ENCODE results near the gene LRMDA.

LRMDA gene

DNA sequence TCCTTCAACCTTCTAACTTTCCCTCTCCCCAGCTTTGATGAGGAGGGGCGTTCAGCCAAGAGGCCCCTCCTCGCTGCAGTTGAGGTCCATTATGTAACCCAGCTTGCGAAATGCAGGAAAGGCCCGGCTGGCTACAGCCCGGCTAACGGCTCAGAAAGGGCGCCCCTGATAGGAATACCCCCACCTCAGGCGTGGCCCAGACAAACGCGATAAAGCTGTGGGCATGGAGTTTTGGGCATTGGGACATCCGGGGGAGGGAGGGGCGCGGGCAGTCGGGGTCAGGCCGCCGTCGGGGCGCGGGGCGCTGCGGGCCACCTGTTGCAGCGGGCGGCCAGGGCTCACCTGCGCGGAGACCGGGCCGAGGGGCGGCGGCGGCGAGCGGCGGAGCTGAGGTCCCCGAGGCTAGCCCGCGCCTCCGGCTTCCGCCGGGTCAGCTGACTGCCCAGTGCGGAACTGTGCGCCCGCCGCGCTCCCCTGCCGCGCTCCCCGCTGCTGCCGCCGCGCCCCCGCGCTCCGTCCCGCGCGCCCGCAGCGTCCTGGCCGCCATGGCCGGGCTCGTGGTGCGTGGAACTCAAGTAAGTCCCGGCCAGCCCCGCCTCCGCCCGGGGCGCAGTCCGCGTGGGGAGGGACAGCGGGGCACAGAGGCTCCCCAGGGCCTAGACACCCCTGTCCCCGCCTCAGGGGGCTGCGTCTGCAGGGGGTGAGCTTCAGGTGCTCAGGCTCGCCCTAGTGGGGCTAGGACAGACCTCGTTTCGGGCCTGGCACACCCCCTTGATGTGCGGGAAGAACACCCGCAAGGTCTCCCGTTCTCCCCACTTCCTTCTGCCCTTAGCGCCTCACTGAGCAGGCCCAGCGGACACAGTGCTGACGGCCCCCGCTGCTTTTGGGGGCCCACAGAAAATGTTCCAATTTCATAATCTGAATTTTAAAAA lies at the start of gene LRMDA:
TSS of gene LRMDA (plus strand) at position 445 of the 932 bp plus-strand sequence.
- DNase-seq = no peak

DNA sequence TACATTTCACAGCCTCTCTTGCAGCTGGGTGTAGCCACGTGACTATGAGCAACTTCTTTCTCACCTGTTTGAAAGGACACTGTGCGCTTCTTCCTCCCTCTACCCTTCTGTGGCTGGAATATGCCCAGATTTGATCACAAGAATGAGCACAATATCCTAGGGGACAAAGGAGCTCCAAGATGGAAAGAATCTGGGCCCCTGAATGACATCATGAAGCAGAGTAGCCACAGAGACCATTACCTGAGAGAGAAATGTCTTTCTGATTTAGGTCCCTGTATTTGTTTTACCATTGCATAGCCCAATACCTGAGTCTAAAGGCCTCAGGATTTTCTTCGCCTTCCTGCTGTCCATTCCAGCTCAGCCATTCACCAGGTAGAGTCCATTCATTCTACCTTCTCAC lies 45.3 kb upstream of the LRMDA start:
- no peak for DNase-seq

DNA sequence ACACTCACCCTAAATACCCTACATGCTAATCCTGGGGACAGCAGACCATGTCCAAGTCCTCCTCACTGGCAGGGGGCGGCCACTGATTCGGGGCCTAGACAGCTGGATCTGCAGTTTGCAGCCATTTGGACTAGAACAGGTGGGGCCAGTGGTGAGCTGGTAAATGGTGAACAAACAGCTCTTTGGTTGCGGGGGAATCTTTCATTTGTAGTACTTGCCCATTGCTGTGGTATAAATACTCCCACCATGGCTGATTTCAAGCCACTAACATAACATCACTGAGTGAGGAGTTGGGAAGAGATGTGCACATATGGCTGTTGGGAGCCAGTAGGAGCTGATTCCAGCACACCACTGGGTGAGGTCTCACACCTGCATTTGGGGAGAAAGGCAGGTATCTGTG lies 43.3 kb upstream of the LRMDA start:
- DNase-seq = no peak

DNA sequence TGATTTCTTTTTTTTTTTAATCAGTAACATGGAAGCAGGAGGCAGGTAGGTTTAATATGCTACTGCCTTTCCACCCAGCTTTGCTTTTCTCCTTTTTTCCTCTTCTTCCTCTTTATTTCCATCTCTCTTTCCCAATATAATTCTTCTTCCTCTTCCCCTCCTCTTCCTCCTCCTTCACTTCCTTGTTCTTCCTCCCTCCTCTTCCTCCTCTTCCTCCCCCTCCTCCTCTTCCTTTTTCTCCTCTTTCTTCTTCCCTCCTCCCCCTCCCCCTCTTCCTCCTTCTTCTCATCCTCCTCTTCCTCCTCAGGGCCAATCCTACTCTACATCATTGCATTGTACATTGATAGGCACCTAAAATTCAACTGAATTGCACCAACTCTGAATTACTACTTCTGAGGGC lies 41.2 kb upstream of the LRMDA start:
- DNase-seq = no peak

DNA sequence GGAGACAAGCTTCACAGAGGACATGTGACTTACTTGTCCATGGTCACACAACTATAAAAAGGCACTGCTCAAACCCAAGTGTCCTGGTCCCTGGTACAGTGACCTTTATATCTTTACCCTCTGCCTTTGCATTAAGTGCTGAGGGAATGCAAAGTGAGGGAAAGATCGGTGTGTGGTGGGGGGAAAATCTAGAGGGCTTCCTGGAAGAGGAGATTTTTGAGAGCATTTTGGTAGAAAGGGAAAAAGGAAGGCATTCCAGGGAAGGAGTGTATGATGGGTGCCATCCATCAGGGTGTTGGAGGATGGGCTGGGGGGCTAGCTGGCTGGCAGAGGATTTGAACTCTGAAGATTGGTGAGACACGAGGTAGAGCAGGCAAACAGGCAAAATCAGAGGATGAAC lies 39.2 kb upstream of the LRMDA start:
- no peak for DNase-seq

DNA sequence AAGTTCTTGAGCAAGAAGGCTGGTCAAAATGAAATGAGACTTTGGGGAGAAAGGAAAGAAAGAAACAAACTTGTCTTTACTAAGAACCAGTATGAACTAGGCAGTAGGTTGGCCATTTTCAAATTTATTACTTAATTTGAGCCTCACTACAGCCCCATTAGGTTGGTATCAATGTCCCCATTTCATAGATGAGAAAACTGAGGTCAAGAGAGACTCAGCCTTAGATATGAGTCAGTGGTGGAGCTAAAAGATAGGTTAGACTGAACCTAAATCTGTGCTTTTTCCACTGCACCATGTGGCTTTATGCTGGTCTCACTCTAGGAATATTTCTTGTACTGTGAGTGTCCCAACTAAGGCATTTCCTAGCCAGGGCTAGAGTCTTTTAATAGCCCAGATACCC lies 38.7 kb upstream of the LRMDA start:
- no peak for DNase-seq

DNA sequence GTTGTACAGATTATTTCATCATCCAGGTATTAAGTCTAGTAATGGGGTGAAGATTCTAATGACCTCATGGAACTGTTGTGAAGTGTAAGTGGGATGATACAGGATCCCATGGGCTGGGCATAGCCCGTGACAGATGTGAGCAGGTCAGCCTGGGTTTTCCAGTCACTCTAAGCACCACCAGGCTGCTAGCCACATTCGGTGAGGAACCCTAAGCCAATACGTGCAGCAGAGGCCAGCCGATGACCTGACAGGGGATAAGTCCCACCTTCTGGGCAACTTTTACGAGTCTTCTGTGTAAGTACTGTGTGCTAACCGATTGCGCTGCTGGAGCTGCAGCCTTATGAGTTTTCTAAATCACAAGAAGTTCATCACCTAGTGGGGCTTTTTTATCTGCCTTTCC lies 37.2 kb upstream of the LRMDA start:
- DNase-seq = no peak

DNA sequence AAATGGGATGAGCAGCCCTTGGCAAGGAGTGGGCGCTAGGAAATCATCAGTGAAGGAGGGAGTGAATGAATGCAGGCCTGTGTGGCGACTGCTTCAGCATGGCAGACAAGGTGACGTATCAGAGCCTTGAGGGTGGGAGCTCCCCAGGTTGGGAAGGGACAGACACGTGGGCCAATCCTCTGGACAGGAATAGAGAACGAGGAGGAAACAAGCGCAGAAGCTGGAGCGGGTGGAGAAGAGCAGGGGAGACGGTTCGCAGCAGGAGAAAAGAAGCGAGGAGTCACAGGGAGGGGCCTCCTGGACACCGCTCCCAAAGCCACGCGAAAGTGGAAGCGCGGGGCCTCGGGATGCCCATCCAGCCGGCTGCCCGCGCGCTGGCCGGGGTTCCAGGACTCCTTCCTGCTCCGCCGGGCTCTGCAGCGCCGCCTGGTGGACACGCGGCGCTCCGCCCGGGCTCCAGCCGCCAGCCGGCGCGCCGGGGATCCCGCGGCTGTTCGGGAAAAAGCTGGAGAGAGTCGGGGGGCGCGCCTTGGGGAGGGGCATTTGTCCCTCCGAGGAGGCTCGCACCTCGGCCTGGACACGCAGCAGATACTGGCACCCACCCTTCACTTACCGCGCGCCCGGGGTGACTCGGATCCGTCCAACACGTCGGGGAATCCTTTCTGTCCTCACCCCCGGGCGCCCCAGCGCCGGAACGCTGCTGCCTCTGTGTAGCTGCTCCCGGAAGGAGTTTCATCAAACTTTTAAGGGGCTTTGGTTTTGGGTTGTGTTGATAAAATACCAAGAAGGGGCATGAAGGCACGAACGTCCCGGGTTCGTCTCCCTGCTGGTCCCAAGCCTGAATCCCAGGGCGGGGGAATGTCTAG lies 36.1 kb upstream of the LRMDA start:
- DNase-seq = no peak

DNA sequence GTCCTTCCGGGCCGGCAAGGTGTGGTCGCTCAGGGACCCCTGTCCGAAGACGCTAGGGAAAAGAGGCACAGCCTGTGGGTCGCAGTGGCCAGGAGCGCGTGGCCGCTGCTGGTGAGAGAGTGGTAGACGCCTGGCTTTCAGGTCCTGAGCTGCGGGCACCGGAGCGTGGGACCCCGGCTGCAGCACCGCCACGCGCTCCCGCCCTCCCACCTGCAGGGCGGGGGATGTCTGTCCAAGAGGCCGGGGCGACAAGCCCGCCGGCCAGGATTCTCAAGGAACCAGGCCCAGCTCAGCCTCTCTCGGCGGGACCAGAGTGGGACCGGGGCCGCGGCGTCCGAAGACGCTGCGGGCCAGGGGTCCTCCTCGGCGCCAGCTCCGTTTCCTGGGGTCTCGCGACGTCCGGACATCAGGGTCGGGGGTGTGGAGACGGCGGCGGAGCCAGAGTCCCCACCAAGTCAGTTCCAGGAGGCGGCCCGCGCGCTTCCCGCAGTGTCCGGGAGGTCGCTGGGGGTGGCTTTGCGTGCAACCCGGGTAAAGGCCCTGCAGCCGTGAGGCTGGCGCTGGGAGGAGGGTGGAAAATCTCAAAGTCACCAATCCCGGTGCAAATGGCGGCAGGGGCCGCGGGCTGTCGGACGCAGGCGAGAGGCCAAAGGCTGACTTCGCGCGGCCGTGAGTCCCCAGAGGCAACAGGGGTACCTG lies 35.3 kb upstream of the LRMDA start:
- DNase-seq = no peak

DNA sequence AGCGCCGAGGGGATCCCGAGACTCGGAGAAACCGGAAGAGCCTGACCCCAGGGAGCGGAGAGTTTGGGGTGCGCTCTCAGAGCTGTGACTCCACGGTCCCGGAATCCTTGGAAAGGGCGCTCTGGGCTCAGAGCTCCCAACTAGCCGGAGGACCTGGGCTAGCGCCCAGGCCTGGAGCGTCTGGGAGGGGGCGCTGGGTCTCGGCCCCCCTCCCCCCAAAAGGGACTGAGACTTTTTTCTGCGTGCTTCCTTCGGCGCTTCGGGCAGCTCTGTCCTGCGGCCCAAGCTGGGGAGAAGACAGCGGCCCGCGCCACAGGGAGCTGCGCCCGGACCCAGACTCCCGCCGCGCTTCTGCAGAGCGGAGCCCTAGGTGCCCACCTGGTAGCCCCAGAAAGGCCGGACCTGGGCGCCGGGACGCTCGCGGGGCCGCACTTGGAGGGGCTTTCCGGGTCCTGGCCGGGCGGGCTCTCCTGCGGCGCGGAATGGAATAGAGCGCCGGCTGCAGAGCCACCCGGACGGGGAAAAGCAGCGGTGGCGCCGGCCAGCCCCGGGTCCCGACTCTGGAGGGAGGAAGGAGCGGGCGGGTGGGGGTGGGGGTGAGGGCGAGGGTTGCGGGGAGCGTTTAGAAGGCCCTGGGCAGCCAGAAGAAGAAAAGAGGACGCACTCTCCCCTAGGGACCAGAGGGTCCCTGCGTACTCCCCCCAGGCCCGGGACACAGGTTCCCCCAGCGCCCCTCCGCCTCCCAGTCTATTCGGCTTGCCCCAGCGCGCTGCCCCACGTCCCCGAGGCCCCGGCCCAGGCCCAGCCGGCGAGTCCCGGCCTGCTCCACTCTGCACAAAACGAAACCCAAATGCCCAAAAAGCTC lies 34.6 kb upstream of the LRMDA start:
- no peak for DNase-seq

DNA sequence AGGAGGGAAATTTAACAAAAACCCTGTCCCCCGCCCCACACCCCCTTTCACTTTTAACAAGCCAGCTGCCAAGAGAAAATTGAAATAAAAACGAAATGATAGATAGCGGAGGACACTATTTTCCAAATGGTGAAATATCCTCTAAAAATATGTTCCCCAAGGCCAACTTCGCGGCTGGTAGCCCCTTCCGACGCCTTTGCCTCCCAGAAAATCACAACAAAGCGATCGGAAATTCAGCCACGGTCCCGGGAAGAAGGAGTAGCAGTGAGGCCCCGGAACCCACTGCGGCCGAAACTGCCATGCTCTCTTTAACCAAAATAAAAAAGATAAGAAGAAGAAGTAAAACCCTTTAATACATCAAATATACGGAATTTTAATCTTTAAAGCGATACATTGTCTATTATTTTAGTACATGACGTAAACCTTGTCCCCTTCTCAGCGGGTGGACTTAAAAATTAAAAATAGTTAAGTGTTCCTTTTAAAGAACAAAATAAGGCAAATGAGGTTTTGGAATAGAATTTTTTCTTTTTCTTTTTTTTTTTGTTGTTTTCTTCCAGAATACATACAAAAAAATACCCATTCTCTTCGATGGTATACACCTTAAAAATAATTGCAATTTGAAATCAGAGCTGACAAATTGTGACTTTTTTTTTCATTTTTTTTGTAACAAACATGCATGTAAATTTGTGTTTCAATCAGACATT lies 33.8 kb upstream of the LRMDA start:
- DNase-seq = no peak

DNA sequence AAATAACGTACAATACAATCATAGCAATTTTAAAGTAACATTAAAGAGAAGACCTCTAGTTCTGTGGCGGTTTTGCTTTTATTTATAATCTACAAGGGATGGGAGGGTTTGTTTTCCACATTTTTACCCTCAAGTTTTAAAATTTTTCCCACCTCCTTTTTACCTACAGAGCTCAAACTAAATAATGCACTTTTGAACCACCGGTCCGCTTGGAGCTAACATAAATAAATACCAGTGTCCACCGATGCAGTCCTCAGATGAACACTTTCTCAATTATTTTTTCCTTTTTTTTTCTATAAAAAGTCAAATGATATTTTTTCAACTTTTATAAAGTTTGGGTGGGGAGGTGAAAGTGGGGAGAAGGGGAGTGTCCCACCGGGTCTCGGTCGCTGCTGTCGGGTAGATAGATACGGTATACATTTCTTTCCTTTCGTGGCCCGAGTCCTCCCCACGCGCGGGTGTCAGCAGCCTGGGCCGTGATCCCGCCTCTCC lies 33.2 kb upstream of the LRMDA start:
- no peak for DNase-seq

DNA sequence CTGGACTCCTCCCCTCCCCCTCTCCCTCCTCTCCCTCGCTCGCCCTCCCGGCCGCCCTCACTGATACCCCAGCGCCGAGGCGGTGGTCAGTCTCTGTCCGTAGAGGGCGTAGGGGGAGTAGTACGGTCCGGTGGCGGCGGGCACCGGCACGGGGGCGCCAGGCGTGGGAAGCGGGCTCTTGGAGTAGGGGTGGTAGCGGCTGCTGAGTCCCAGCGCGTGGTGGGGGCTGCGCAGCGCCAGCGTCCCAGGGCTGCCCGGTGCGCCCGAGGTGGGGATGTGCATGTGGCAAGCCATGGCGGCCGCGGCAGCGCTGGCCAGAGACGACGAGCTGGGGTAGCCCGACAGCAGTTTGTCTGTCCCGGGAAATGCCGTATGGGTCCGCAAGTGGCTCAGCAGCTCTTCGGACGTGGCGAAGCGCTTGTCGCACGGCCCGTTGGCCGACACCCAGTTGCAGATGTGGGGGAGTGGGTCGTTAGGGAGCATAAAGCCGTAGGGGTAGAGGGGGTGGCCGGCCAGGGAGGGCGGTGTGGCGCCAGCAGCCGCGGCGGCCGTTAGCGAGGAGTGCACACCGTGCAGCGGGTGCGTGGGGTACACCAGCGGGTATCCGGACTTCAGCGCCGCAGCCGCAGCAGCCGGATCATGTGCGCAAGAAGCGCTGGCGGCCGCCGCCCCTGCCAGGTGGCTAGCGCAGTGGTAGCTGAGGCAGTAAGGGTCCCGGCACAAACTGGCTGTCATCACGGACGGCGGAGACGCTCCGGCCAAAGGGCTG lies 32.5 kb upstream of the LRMDA start:
- no peak for DNase-seq

DNA sequence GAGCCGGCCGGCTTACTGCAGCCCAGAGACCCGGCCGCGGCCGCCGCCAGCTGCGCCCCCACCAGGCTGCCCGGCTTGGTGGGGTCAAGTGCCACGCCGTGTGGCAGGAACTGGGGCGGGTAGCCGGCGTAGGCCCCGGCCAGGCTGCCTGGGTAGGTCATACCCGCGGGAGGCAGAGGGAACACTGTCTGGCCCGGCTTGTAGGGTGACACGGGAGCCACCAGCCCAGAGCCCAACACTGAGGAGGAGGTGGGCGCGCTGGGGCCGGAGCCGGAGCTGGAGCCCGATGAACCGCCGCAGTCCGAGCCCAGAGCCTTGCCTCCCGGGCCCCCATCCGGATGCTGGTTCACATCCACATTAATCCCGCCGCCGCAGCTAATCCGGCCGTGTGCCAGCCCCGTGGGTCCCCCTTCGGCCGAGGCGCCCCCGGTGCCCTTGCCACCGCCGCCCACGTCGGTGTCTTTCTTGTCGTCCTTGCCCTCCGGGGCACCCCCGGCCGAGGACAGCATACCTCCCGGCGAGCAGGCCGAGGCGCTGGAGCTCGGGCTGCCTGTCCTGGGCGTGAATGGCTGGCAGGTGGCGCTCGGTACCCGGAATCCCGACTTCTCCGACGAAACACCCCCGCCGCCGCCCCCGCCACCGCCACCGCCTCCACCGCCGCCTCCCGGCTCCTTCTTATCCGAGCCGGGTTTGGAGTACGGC lies 31.8 kb upstream of the LRMDA start:
- DNase-seq = peak; percentile 43

DNA sequence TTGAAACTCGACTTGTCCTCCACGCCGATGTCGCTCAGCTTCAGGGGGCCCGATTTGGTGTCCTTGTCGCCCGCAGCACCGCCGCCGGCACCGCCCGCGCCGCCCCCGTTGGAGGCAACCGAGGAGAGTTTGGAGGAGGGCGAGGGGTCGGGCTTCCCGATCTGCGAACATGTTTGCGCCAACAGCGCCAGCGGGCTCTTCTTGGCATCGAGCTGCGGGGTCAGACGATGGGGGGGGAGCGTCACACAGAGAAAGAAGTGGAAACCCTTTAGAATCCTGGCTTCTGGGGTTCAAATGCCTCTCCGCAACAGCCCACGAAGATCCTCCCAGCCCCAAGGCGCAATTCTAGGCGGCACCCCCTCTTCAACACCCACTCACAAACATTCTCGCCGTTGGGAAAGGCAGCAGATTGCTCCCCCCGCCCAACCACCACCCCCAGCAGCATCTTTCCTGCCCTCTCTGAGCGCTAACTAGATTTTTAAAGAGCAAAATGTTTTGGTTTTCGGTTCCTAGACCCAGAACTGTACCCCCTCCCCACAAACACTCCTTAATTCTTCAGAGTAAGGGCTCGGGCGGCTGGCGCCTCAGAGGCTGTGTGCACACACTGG lies 31.2 kb upstream of the LRMDA start:
- no peak for DNase-seq

DNA sequence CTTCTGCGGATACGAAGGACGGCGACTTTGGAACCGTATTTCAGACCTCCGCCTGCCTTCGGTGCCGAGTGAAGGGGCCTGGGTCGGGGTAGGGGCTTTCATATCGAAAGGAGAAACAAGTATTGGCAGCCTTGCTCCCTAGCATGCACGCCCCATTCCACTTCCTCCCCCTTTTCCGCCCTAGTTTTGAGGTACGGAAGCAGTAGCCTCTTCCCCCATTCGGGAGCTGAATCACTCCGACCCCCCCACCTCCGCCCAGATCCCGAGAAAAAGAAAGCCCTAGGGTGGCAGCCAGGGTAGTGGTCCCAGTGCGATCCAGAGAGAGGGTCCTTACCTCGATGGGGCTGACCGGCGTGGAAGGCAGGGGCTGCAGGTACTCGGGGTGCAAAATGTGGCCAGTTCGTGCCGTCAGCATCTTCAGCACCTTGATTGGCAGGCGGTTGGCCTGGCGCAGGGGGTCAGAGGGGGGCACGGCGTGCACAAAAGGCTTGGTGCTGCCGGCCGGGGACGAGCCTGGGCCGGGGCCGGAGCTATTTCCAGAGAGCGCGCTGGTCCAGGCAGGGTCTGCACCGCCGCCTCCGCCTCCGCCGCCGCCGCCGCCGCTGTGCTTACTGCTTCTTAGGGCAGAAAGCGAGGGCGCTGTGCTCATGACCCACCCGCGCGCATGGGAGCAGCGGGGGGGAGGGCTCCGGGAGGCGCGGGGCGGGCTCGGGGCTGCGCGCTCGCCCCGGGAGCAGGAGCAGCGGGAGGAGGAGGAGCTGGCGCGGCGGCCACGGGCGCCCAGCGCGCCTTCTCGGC lies 30.5 kb upstream of the LRMDA start:
- DNase-seq = no peak

DNA sequence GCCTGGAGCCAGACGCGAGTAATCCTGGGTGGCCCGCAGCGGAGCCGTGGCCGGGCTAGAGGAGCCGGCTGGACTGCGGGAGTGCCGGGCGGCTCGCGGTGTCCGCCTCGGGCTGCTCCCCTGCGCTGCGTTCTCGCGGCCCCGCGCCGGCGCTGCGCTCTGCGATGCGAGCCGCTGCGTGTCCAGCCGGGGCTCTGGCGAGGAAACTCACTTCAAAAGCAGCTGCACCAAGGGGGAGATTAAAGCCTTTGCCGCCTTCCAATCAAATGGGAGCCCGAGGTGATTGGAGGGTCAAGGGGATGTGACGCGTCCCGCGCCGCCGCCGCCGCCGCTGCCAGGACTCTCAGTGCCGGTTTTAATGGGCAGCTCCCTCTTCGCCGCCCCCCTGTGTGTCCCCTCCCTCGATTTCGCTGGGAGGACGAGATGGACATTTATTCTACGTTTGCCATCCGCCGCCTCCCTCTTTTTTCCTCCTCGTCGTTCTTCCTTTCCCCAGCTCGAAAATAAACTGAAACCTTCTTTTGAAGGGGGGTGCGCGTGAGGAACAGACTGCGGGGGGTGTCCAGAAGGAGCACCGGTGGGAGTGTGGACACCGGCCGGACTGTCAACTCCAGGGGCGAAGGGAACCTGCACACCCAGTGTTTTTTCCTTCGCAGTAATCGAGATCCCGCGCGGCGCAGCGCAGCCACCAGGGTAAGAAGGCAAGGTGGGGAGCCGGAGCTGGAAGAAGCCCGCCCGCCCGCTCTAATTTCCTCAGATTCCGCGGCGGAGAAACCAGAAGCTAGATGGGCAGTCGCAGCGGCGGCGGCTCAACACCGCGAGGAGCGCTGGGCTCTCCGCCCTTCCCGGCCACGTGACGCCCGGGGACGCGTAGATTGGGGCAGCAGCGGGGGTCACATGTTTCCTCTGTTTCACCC lies 29.6 kb upstream of the LRMDA start, which contains the start of gene ZNF503:
TSS of gene ZNF503 (minus strand) at position 196 of the 917 bp plus-strand sequence. CDS start 345 bp downstream, outside the sequence.
- DNase-seq = peak; percentile 35

Measured in CD4-positive, alpha-beta T cell treated with Interleukin-10 for 1 hour (primary cell).